Stimulated activated naive CD8-positive, alpha-beta T cell treated with anti-CD3 and anti-CD28 coated beads, Interleukin-15, Interleukin-2, amounts not matched to agents 100 ng/mL and 50 ng/mL, for 24 hours (primary cell): ENCODE data around the gene NELL1.

Source experiments
- H3K27ac Mint-ChIP-seq: one replicate; pipeline ENCODE4 v1.8.0; 2021; ENCODE audit warnings: mild to moderate bottlenecking, mixed read lengths
- H3K27me3 Mint-ChIP-seq: one replicate; pipeline ENCODE4 v1.8.0; 2021; ENCODE audit warnings: mixed read lengths
- H3K36me3 Mint-ChIP-seq: one replicate; pipeline ENCODE4 v1.8.0; 2021; ENCODE audit warnings: low read depth, mixed read lengths
- H3K4me1 Mint-ChIP-seq: one replicate; pipeline ENCODE4 v1.8.0; 2021; ENCODE audit warnings: low read depth, mixed read lengths
- H3K4me3 Mint-ChIP-seq: one replicate; pipeline ENCODE4 v1.8.0; 2021; ENCODE audit warnings: mild to moderate bottlenecking, mixed read lengths
- H3K9me3 Mint-ChIP-seq: one replicate; pipeline ENCODE4 v1.8.0; 2021; ENCODE audit warnings: mixed read lengths

NELL1 gene

GRCh38 chr11:21426931-21427330, 757.5 kb downstream of the NELL1 start:
- Mint-ChIP-seq H3K27ac (no peak overlapping the region), H3K36me3 (no peaks in the 10 kb centered on the region), H3K27me3 (no peaks in the 10 kb centered on the region), H3K4me3 (no peak overlapping the region), H3K9me3 (peaks cover 8% of the 10 kb centered on the region), H3K4me1 (no peaks in the 10 kb centered on the region)

- Mint-ChIP-seq H3K4me1 (no peaks in the 10 kb centered on the region), H3K9me3 (peaks cover 7% of the 10 kb centered on the region), H3K27me3 (no peaks in the 10 kb centered on the region), H3K4me3 (no peak overlapping the region), H3K27ac (no peak overlapping the region), H3K36me3 (no peaks in the 10 kb centered on the region)
These were observed 758.3 kb downstream of the NELL1 start for GRCh38 chr11:21427726-21428125.

GRCh38 chr11:21428796-21429195, 759.4 kb downstream of the NELL1 start:
- no peaks in the 10 kb centered on the region for H3K27me3 Mint-ChIP-seq
- H3K4me3 Mint-ChIP-seq, result no peak overlapping the region
- no peaks in the 10 kb centered on the region for H3K36me3 Mint-ChIP-seq
- peaks cover 4% of the 10 kb centered on the region for H3K9me3 Mint-ChIP-seq
- H3K27ac Mint-ChIP-seq, result no peak overlapping the region
- H3K4me1 Mint-ChIP-seq, result no peaks in the 10 kb centered on the region

DNA sequence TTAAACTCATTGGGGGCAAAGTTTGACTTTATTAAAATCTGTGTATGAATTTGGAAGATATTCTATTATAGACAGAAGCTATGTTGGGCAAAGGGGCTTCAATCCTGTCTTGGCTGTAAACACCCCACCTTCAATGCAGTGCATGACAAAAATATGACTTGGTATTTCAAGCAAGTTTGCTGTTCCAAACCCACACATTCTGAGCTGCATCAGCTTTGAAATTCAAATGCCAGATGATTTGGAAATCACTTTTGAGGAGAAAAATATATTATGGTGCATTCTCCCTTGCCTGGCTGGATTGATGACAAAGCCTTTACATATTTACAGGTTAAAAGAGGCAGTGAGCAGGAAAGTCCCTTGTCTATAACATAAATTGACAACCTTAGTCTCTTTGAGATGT, 760.0 kb downstream of the NELL1 start:
- Mint-ChIP-seq H3K4me3 (no peak overlapping the region), H3K27ac (no peak overlapping the region), H3K36me3 (no peaks in the 10 kb centered on the region), H3K4me1 (no peaks in the 10 kb centered on the region), H3K9me3 (peaks cover 4% of the 10 kb centered on the region), H3K27me3 (no peaks in the 10 kb centered on the region)

DNA sequence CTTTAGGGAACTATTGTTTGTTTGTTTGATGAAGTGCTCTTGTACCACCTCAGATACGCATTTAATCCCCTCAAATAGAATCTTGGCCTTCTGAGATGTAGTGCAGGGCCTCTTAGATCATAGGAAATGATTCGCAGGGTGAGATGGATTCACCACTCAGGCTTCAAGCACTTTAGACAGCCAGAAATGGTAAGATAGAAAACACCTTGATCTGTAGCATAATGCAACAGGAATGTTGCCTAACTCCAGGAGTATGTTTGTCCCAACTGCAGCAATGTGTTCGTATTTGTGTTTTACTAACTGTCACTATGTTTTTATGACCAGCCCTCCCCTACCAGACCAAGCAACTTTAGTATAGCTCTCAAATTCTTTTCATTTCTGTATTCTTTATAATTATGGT, 761.2 kb downstream of the NELL1 start:
- Mint-ChIP-seq H3K36me3 (no peaks in the 10 kb centered on the region), H3K27me3 (no peaks in the 10 kb centered on the region), H3K9me3 (peaks cover 5% of the 10 kb centered on the region), H3K27ac (no peak overlapping the region), H3K4me3 (no peak overlapping the region), H3K4me1 (no peaks in the 10 kb centered on the region)

DNA sequence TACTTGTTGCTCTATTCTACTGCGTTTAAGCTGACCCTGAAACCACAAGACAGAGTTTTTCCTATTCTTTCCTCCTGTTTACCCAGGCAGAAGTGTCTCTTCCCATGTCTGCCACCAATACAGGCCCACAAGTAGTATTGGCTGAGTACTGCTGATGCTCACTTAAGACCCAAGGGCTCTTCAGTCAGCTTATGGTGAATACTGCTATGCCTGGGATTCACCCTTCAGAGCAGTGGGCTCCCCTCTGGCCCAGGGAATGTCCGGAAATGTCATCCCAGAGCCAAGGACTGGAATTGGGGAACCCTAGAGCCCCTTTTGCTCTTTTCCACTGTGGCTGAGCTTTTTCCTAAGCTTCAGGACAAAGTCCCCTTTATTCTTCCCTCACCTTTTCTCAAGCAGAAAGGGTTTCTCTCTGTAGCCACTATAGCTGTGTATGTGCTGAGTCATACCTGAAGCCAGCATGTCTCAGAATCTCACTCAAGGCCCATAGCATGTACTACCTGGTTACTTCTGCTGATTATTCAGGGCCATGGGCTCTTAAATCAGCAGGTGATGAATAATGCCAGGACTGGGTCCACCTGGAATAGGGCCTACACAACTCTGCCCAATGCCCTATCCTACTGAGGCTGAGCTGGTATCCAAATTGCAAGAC, 777.7 kb downstream of the NELL1 start:
- Mint-ChIP-seq H3K4me1 (no peaks in the 10 kb centered on the region), H3K4me3 (no peak overlapping the region), H3K27ac (no peak overlapping the region), H3K36me3 (no peaks in the 10 kb centered on the region), H3K27me3 (no peaks in the 10 kb centered on the region), H3K9me3 (peaks cover 12% of the 10 kb centered on the region)

DNA sequence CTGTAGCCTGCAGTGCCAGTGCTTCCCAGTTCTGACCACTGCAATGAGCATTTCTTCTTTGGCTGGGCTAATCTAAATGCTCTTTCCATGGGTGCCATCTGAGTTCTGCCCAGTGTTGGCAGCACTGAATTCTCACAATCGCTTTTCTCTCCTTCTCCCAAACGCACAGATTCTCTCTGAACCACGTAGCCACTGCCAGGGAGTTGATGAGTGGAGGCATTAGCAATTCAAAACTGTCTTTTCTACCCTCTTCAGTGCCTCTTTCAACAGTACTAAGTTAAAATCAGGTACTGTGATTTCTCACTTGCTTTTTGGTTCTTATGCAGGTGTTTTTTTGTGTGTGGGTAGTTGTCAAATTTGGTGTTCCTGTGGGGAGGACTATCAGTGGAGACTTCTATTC, 778.5 kb downstream of the NELL1 start:
- no peaks in the 10 kb centered on the region for H3K4me1 Mint-ChIP-seq
- H3K36me3 Mint-ChIP-seq, result no peaks in the 10 kb centered on the region
- H3K27ac Mint-ChIP-seq, result no peak overlapping the region
- H3K4me3 Mint-ChIP-seq, result no peak overlapping the region
- H3K9me3 Mint-ChIP-seq, result peaks cover 12% of the 10 kb centered on the region
- no peaks in the 10 kb centered on the region for H3K27me3 Mint-ChIP-seq

DNA sequence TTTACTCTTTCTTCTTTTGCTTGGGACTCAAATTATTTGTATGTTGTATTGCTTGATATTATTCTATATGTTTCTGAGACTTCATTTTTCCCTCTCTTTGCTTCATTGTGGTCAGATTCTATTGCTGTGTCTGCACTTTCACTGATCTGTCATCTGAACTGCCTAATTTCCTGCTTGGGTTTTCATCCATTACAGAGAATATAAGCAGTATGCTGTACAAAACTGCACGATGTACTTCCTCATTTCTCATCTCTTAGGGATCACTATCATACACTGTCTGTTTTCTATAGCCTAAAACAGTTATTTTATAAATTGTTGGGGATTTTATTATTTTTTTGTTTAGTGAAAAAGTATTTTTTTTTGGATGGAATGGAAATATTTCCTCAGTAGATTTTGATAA, 786.8 kb downstream of the NELL1 start:
- Mint-ChIP-seq H3K27ac (no peak overlapping the region), H3K4me1 (no peaks in the 10 kb centered on the region), H3K4me3 (no peak overlapping the region), H3K36me3 (no peaks in the 10 kb centered on the region), H3K27me3 (no peaks in the 10 kb centered on the region), H3K9me3 (peaks cover 4% of the 10 kb centered on the region)

- Mint-ChIP-seq H3K4me1 (no peaks in the 10 kb centered on the region), H3K27ac (no peak overlapping the region), H3K9me3 (no peaks in the 10 kb centered on the region), H3K36me3 (no peaks in the 10 kb centered on the region), H3K27me3 (no peaks in the 10 kb centered on the region), H3K4me3 (no peak overlapping the region)
These were observed 790.7 kb downstream of the NELL1 start for GRCh38 chr11:21460082-21460481.

GRCh38 chr11:21461701-21462100, 792.3 kb downstream of the NELL1 start:
- Mint-ChIP-seq H3K27ac (no peak overlapping the region), H3K4me1 (no peaks in the 10 kb centered on the region), H3K27me3 (no peaks in the 10 kb centered on the region), H3K36me3 (no peaks in the 10 kb centered on the region), H3K4me3 (no peak overlapping the region), H3K9me3 (no peaks in the 10 kb centered on the region)

DNA sequence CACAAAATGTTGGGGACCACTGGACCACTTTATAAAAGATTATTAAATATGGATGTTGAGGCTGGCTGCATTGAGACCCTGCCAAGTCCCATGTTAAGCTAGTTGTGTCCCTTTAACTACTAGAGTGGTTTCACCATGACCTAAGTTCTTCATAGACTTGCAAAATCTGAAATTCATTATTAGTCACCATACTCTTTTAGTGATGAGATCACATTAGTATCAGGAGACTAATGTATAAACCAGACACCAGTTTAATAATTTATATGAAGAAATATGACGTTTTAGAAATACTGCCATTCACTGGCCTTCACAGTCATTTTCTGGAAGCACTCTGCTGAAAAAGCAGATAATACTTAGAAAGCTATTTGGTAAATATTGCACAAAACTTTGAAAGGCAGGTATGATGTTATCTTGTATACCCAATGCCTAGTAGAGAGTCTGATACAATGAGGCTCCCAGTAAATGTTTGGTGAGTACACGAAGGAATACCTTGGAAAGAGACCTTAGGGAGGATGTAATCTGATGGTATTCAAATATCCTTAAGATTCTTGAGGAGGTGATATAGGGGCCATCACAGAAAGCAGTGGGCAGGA, 795.3 kb downstream of the NELL1 start:
- Mint-ChIP-seq H3K4me1 (no peaks in the 10 kb centered on the region), H3K27ac (no peak overlapping the region), H3K9me3 (no peaks in the 10 kb centered on the region), H3K36me3 (no peaks in the 10 kb centered on the region), H3K4me3 (no peak overlapping the region), H3K27me3 (no peaks in the 10 kb centered on the region)

GRCh38 chr11:21465203-21465602, 795.8 kb downstream of the NELL1 start:
- H3K4me1 Mint-ChIP-seq, result no peaks in the 10 kb centered on the region
- H3K4me3 Mint-ChIP-seq, result no peak overlapping the region
- H3K27ac Mint-ChIP-seq, result no peak overlapping the region
- H3K36me3 Mint-ChIP-seq, result no peaks in the 10 kb centered on the region
- no peaks in the 10 kb centered on the region for H3K9me3 Mint-ChIP-seq
- H3K27me3 Mint-ChIP-seq, result no peaks in the 10 kb centered on the region

- no peaks in the 10 kb centered on the region for H3K4me1 Mint-ChIP-seq
- H3K4me3 Mint-ChIP-seq, result no peak overlapping the region
- H3K36me3 Mint-ChIP-seq, result no peaks in the 10 kb centered on the region
- no peaks in the 10 kb centered on the region for H3K9me3 Mint-ChIP-seq
- H3K27me3 Mint-ChIP-seq, result no peaks in the 10 kb centered on the region
- H3K27ac Mint-ChIP-seq, result no peak overlapping the region
These were observed 796.5 kb downstream of the NELL1 start for GRCh38 chr11:21465920-21466319.

- no peaks in the 10 kb centered on the region for H3K27me3 Mint-ChIP-seq
- no peaks in the 10 kb centered on the region for H3K9me3 Mint-ChIP-seq
These were observed 801.1 kb downstream of the NELL1 start for GRCh38 chr11:21470521-21470920.

DNA sequence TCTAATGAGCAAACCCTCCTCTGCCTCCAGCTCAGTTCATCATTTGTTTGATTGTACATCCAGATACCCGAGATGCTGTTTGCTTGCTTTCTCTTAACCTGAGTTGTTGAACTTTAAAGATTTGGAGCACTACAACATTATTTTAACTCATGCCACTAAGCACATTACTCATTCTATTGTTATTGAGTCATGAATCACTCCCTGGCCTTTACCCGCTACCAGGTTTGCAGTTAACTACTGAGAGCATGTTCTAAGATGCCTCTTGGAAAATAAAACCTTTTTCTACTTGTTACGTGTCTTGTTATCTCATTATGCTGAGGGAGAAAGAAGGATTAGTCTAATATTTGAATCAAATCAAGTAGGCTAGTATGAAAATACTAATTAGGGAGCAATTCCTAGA, 802.9 kb downstream of the NELL1 start:
- Mint-ChIP-seq H3K4me1 (no peaks in the 10 kb centered on the region), H3K9me3 (peaks cover 4% of the 10 kb centered on the region), H3K27me3 (no peaks in the 10 kb centered on the region), H3K4me3 (no peak overlapping the region), H3K27ac (no peak overlapping the region), H3K36me3 (no peaks in the 10 kb centered on the region)

More at GRCh38 chr11:21470521-21470920, 801.1 kb downstream of the NELL1 start:
- no peaks in the 10 kb centered on the region for H3K4me1 Mint-ChIP-seq
- no peaks in the 10 kb centered on the region for H3K36me3 Mint-ChIP-seq
- H3K27ac Mint-ChIP-seq, result no peak overlapping the region
- H3K4me3 Mint-ChIP-seq, result no peak overlapping the region

GRCh38 chr11:21474529-21474928, 805.1 kb downstream of the NELL1 start:
- Mint-ChIP-seq H3K4me1 (no peaks in the 10 kb centered on the region), H3K27me3 (no peaks in the 10 kb centered on the region), H3K9me3 (peaks cover 8% of the 10 kb centered on the region), H3K36me3 (no peaks in the 10 kb centered on the region), H3K27ac (no peak overlapping the region), H3K4me3 (no peak overlapping the region)
